K562 treated with DMSO at 1 percent for 48 hours (cell line): ENCODE measurements around the gene MRRF. TPM values are rescaled to one million over a fixed set of nuclear protein-coding genes. Genes with fewer than 3 reads are reported as not detected.

ENCODE experiments used
- total RNA-seq: library from RNA; unstranded; fragments of 300-600 nt; gene quantifications from 2 replicates; pipeline ENCODE4 v1.2.3, GENCODE V29; 2022; ENCODE audit warnings: low replicate concordance; ENCODE audit errors: extremely low read depth

MRRF gene
- not detected in 2 replicates for total RNA-seq

GRCh38 chr9:122264360-122265148 lies at the start of gene MRRF, which contains the start of gene RBM18:
Gene MRRF (plus strand): TSS chr9:122264882. CDS start chr9:122270892, 6,010 bp downstream.
Gene RBM18 (minus strand): TSS chr9:122264840. CDS start chr9:122261492, 3,348 bp downstream.

GRCh38 chr9:122228568-122229484 lies 35.9 kb upstream of the MRRF start, which contains the start of gene LHX6:
Gene LHX6 (minus strand): TSS chr9:122228957. CDS start chr9:122228740, 217 bp downstream.

GRCh38 chr9:122370869-122371755 lies 106.4 kb downstream of the MRRF start, which contains the start of gene PTGS1:
Gene PTGS1 (plus strand): TSS chr9:122371024. CDS start chr9:122371085, 61 bp downstream.

Other genes with a start within 250 kb of the MRRF start
- not detected in 2 replicates for gene TTLL11, start 171.6 kb upstream of the MRRF start, total RNA-seq
- gene NDUFA8, start 105.1 kb upstream of the MRRF start, total RNA-seq, result not detected in 2 replicates
- not detected in 2 replicates for gene MORN5, start 105.0 kb upstream of the MRRF start, total RNA-seq
- gene LHX6, start 35.9 kb upstream of the MRRF start, total RNA-seq, result not detected in 2 replicates
- not detected in 2 replicates for gene RBM18, start within 50 bp of the MRRF start, total RNA-seq
- not detected in 2 replicates for gene PTGS1, start 106.1 kb downstream of the MRRF start, total RNA-seq
- not detected in 2 replicates for gene OR1J1, start 213.0 kb downstream of the MRRF start, total RNA-seq
- not detected in 2 replicates for gene OR1J2, start 245.9 kb downstream of the MRRF start, total RNA-seq